ENCODE data around the gene AMPD2.

DNA sequence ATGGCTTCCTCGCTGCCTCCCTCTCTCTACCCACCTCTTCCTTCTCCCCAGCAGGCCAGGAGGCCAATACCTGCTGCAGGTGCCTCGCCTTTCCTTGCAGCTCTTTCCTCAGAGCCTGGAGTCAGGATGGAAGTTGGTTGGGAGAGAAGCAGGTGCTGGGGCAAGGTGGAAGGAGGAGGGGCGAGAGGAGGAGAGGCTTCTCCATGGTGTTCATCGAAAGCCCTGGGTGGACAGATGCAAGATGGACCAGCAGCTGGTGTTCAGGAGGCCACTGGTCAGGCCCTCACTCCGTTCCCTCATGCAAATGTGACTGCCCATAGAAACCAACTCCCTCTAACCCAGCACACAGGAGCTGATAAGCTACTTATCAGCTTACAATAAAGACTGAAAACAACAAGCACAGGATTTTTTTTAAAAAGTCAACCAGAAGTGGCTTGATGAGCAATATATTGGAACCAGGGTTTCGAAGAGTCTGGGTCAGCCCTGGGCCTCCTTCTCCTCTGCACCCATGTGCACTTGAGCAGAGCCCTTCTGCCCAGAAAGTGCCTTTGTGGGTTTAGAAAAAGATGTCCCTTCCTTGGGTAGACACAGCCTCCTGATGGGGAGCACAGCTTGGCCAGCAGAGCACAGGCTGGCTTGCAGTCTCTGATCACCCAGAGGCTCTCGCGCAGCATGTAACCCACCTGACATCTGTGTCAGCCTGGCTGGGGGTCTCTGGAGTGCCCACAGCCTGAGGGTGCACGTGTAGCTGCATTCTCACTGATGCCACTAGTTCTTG is 19.6 kb downstream of the AMPD2 start:
- no peak for TF ChIP-seq POLR2AphosphoS5 (IDR thresholded peaks at IDR 0.05; ENCODE audit: low read depth, low read length)
- no peak for TF ChIP-seq POLR2A (IDR thresholded peaks at IDR 0.05; ENCODE audit: low read depth, low read length)
